Amniotic stem cell (primary cell): Measurements from ENCODE around the gene AXL.
"Not testable (repeated sequence)": the region's sequence is repeated elsewhere in the genome, so short reads cannot be mapped to it uniquely, and the experiment has no call there.

Experiments used
- DNase-seq: peaks from one replicate; lab custom pipeline; 2025; lab: John Stamatoyannopoulos, UW

AXL gene

DNA sequence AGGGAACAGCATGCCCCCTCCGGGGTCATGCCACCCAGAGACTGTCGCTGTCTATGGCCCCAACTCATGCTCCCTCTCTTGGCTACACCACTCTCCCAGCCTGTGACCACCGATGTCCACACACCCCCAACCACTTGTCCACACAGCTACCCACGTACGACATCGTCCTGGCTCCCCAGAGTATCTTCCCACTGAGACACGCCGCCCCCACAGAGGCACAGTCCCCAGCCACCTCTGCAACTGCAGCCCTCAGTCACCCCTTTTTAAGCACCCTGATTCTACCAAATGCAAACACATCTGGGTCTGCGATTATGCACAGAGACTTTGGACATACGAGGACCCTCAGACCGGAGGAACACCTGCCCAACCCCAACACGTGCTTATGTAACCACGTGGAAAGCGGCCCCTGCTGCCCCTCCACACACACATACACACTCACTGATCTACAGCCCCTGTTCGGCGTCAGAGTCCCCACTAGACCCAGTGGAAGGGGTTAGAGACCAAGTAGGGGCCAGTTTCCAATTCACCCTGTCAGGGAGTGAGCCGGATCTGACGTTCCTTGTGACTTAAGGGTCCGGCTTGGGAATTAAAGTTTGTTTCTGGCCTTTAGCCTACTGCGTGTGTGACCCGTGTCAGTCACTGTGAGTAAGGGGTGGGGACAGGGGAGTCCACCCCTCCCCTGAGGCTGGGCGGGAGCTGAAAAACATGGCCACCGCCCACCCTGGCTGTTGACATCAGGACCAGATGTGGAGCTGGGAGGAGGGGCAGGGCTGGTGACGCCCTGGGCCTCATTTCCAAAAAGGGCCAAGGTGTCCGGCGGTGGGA lies 11.9 kb upstream of the AXL start:
- no peak for DNase-seq

DNA sequence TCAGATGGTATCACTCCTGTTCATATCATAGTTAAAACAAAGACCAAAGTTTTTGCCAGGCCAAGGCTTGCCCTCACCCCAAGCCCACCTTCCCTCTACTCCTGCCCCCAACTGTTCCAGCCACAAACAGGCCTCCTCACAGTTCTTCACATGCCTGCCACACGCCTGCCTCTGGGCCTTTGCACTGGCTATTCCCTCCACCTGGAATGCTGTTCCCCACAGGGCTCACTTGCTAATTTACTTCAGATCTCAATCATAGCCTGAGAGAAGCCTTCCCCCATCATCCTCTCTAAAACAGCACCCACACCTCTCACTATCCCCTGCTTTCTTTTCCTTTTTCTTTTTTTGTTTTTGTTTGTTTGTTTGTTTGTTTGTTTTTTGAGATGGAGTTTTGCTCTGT lies 4.9 kb upstream of the AXL start:
- DNase-seq, result no peak

DNA sequence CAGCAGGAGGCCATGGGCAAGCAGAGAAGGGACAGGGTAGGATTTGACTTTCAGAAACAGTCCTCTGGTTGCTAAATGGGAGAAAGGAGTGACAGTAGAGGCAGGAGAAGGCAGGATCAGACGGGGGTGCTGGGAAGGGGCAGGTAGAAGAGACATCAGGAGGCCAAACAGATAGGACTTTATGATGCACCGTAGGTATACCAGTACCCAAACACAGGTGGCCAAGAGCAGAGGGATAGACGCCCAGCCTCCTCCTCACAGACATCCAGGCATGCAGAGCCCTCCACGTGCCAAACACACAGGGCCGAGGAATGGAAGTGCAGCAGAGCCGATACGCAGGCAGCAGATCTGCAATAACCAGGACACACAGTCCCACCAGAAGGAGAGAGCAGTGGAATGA lies 1.3 kb upstream of the AXL start:
- no peak for DNase-seq

DNA sequence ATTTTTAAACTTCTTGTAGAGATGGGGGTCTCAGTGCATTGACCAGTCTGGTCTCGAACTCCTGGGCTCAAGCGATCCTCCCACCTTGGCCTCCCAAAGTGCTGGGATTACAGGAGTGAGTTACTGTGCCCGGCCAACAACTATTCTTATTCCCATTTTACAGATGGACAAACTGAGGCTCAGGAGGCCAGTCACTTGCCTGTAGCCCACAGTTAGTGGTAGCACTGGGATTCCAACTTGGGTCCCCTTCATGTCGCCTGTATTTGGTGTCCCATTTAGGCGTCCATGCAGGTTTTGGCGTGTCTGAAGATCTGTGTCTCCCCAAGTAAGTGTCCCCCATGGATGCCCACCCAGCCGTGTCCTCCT lies 791 bp upstream of the AXL start:
- DNase-seq, result no peak

DNA sequence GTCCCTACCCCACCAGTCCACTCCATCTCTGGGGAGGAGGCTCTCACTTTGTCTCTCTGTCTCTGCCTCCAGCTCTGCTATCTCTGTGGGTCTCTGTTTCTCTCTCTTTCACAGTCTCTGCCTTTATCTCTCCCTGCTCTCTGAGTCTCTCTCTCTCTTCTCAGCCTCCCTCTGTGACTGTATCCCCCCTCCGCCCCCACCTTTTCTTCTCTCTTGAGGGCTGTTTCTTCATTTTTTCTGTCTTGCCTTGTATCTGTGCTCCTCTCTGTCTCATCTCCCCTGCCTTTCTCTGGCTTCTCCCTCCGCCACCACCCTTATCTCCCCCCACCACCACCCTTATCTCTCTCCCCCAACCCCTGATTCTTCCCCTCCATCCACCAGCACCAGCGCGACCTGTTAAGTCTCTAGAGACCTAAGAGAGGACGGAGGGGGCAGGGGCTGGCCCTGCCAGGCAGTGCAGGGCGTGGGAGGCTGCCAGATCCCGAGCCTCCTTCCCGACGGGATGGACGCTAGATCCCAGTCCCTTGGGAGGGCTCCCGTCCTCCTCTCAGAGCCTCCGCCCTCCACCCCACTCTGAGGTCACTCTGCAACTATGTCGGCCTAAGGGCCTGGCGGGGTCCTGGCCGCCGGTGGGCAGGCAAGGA lies 1.0 kb downstream of the AXL start:
- peak; percentile 29 for DNase-seq

DNA sequence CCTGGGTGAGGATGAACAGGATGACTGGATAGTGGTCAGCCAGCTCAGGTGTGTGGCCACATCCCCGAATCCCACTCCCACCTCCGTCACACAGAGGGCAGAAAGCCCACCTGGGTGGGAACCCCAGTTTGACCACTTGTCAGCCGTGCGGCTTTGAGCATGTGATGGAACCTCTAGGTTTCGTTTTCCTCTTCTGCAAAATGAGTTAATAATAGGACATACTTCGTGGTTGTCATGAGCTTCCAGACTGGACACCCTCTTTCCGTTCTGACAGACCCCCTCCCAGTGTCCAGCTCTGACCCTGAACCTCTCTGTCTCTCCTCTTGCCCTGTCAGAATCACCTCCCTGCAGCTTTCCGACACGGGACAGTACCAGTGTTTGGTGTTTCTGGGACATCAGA lies 1.8 kb downstream of the AXL start:
- DNase-seq, result no peak

DNA sequence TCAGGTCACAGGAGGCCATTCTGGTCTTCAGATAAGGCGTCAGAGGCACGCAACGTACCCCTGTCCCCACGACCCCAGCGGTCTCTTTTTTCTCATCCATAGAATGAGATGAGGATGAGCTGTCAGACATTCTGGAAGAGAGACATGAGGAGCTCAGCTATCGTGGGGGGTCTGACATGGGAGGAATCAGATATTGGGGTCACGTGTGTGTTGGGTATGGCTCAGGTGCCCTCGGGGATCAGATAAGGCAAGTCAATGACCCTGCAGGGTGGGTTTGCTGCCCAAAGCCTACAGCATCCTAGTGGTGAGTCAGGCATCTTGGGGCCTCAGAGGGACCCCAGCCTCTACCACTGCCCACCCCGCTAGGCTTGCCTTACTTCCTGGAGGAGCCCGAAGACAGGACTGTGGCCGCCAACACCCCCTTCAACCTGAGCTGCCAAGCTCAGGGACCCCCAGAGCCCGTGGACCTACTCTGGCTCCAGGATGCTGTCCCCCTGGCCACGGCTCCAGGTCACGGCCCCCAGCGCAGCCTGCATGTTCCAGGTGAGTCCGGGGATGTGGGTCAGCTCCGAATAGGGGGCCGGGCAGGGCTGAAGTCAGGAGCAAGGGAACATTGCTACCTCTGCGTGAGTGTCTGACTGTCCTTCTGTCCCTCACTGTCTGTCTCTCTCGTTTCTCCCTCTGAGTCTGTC lies 2.6 kb downstream of the AXL start:
- no peak for DNase-seq

DNA sequence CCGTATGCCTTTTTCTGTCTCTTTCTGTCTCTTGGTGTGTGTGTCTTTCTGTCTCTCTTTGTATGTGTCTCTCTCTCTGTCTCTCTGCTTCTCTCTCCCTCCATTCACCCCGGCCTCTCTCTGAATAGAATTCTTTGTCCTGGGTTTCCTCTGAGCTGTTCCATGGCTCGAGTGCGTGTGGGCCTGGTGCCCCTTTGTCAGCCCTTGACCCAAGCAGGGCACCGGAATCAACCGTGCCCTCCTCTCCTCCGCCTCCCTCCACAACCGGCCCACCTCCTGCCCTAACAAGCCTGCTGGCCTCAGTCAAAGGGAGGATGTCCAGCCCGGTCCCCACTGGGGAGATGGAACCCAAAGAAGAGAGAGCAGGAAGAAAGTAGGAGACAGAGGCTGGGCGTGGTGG lies 3.2 kb downstream of the AXL start:
- no peak for DNase-seq

DNA sequence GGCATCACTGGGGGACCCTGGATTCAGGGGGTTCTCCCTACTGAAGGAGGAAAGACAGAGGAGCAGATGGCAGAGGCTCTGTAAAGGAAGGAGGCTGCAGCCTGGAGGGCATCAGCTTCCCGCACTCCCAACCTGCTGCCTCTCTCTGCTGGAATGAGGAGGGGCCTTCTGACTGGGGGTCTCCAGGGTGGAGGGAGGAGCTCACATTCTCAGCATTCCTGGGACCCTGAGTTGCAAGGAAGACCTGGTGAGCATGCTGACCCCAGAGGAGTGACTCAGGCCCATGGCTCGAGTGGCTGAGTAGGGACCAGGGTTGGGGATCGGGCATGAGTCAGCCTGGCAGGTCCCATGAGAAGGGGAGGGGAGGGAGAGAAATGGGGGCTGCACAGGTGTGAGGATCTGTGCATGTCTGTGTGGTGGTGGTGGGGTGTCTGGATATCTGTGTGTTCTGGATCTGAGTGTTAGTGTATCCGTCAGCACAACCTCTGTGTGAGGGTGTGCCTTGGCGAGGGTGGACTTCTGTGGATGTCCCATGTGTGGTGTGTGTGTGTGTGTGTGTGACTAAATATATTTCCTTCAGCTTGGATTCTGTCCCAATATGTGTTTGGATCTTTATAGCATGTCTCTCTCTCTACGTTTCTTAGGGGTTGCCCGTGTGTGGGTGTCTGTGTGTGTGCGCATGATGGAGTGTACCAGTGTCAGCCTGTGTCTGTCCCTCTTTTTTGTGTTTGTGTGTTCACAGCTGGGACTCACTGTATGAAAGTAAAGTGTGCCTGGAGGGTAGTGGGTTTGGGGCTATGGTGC lies 4.6 kb downstream of the AXL start:
- DNase-seq, result peak; percentile 60

DNA sequence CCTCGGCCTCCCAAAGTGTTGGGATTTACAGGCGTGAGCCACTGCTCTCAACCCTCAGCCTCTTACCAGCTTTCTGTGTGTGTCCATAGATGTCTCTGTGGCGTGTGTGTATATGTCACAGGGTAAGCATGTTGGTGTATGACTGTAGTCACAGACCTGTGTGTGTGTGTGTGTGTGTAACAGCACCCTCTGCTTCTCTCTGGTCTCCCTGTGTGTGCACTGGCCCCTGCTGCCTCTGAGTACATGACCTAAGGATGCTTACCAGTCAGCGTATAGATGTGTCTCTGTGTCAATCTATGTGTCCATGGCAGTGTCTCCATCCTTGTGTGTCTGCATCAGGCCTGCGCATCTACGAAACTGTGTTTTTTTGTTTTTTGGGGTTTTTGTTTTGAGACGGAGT lies 5.6 kb downstream of the AXL start:
- DNase-seq, result no peak

DNA sequence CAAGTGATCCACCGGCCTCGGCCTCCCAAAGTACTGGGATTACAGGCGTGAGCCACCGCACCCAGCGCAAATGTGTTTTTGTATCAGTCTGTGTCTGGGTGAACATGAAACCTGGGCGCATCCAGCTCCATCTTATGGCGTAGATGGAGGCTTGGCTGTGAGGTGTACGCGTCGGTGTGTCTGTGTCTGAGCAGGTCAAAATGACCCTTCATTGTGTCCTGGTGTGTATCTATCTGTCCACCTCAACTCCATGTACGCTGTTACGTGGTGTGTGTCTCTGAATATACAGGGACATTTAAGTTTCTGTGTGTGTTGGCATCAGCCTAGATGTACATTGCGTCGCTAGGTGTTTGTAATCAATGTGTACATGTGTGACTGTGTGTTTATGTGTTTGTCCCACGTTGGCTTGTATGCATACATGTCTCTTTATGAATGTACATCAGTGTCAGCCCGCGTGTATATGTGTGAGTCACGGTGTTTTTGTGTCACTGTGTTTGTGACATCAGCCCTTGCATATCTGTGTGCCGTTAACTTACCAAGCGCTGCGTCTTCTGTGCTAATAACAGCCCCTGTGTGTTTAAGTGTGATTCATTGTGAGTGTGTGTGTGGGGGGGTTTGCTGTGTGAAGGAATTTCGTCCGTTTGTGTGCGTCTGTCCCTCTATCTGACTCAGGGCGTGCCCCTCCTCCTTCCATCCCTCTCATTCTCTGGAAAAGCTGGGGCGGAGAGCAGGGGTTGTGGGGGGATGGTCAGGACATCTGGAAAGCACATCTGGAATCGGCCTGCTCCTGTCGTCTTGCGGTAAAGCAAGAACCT lies 6.4 kb downstream of the AXL start:
- DNase-seq, result peak; percentile 95

DNA sequence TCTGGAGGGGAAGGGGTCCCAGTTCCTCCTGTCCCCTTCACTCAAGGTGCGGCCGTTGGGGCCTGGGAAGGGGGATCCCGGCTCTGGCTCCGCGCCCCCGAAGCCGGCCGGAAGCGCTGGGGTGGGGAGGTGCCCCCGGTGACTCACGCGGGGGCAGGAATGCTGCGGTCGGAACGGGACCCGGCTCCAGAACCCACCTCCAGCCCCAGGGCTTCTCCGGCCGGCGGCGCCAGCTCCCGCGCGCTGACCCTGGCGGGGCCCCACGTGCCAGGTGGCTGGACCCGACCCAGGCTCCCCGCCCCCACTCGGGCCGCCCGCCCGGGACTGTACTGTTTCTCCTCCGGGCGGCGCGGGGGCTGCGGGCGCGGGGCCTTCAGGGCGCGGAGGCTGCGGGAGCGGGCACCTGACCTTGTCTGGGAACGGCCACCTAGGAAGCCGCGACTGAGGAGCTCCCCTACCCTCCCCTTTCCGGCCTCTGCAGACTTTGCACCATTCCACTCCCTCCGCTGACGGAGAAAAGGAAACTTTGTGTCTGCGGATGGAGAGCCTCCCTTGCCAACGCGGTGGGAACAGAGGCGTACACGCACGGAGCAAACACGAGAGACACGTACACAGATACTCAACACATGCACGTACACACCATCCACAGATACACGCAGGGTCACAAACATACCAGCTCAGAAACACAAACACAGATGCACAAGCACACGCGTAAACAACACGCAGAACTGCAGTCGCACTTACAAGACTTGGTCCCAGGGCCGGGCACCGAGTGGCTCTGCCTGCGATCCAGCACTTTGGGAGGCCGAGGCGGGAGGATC lies 7.2 kb downstream of the AXL start:
- peak; percentile 84 for DNase-seq

DNA sequence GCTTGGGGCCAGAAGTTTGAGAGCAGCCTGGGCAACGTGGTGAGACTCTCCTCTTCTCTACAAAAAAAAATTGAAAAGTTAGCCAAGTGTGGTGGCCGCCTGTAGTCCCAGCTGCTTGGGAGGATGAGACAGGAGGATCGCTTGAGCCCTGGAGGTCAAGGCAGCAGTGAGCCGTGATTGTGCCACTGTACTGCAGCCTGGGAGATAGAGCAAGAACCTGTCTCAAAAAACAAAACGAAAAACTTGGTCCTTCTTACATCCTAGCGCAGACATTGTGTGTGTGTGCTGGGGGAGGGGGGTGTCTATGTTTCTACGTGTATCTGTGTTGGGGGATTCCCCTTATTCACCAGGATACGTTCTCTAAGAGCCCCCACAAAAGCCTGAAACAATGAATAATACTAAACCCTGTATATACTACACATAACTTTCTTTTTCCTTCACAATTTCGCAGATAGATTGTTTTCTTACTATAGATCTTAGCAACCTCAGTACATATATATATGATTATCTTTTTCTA lies 7.9 kb downstream of the AXL start:
- no peak for DNase-seq

DNA sequence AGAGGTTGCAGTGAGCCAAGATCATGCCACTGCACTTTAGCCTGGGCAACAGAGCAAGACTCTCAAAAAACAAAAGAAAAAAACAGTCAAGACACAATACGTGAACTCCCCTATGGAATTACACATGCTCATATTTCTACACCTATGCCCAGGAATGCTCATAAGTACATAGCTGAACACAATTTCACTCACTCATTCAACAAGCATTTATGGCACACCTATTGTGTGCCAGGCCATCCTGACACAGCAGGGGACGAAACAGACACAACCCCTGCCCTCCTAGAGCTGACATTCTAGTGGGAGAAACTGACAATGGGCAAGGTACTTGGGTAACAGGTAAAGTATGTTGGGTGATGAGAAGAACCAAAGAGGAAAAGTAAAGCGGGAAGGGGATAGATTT lies 9.5 kb downstream of the AXL start:
- no peak for DNase-seq

DNA sequence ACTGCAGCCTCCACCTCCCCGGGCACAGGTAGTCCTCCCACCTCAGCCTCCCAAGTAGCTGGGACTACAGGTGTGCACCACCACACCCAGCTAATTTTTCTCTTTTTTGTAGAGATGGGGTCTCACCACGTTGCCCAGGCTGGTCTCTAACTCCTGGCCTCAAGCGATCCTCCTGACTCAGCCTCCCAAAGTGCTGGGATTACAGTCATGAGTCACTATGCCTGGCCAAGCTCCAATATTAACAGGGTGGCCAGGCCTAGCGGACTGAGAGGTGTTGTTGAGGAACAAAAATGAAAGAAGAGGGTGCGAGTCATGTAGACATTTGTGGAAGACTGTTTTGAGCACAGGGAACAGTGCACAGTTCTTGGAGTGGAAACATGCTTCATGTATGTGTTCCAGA lies 10.3 kb downstream of the AXL start:
- not testable (repeated sequence) for DNase-seq

DNA sequence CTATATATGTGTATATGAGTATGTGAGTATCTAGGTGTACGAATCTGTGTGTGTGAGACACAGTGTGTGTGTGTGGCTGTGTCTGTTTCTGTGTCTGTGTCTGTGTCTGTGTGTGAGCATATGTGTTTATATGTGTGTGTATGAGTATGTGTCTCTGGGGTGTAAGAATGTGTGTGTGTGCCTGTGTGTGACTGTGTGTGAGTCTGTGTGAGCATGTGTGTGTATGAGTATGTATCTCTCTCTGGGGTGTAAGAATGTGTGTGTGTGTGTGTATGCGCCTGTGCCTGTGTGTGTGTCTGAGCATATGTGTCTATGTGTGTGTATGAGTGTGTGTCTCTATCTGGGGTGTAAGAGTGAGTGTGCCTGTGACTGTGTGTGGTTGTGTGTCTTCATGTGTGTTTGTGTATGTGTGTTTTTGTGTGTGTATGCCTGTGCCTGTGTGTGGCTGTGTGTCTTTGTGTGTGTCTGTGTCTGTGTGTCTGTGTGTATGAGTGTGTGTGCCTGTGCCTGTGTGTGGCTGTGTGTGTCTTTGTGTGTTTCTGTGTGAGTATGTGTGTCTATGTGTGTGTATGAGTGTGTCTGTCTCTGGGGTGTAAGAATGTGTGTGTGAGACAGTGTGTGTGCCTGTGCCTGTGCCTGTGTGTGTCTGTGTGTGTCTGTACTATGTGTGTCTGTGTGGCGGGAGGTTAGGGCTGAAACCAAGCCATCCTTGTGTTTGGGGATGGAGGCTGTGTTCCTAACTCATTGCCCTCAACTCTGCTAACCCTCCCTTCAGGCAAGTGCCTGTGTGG lies 11.2 kb downstream of the AXL start:
- DNase-seq, result no peak

DNA sequence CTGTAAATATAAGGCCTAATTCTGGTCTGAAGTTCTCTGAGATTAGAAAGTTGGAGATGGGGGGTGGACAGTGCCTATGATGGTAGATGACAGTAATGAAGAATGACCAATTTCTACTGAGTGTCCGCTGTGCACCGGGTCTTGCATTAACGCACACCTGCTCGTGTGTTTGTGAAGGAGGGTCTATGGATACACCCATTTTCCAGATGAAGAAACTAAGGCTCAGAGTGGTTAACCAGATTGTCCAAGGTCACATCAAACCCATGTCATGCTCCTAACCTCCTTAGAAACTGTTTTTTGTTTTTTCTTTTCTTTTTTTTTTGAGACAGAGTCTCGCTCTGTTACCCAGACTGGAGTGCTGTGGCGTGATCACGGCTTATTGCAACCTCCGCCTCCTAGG lies 13.7 kb downstream of the AXL start:
- DNase-seq, result no peak

DNA sequence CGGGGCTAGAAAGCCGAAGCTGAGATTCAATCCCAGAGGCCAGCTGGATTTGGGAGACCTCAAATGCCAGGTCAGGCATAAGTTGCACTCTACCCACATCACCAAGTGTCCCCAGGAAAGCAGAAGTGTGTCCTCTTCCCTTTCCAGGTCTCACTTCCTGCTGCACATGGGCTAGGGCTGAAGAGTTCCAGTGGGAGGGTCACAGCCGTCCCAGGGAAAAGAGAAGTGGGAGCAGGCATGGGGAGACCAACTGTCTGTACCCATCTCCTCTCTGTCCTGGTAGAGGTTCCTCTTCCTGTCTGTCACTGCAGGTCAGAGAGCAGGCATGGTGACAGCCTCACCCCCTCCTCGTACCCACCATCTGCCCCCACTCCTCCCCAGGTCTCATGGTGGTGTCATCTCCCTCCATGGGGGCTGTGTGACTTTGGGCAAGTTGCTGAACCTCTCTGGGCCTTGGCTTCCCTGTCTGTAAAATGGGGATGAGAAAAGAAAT lies 14.8 kb downstream of the AXL start:
- no peak for DNase-seq

DNA sequence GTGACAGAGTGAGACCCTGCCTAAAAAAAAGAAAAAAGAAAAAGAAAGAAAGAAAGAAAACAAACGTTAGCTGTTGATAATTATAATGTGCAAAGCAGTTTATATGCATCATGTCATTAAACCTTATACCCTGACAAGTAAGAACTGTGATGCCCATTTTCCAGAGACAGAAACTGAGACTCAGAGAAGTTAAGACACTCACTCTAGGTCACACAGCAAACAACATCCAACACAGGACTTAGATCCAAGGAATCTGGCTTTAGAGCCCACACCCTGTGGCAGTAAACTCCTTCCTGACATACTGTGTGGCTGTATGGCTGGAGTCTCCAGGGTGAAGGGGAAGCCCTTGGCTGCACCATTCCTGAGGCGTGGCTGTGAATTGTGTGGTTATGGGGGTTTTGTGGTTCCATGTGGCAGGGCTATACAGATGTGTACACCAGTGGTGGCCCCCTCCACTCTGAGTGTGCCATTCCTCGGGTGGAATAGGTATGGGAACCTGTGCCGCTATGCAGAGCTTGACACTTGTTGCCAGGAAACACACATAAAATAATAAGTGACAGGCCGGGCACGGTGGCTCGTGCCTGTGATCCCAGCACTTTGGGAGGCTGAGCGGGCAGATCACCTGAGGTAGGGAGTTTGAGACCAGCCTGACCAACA lies 15.6 kb downstream of the AXL start:
- DNase-seq, result no peak
